Subcutaneous abdominal adipose tissue (tissue), 5 donors: ENCODE measurements around the gene NAALADL2.

Source experiments
- H3K27ac ChIP-seq: one replicate; pipeline ENCODE4 v1.7.0; 2013; ENCODE audit warnings: low read depth, mild to moderate bottlenecking, inconsistent platforms, low read length, moderate library complexity
- H3K27me3 ChIP-seq, 5 donors: one replicate each; pipeline ENCODE4 v1.7.0; 2013; ENCODE audit warnings: low read length in 5 of 5, inconsistent platforms in 1 of 5; ENCODE audit not compliant: control insufficient read depth in 5 of 5, insufficient read depth in 4 of 5
- H3K36me3 ChIP-seq, 5 donors: one replicate each; pipeline ENCODE4 v1.7.0; 2013; ENCODE audit warnings: low read length in 5 of 5; ENCODE audit not compliant: control insufficient read depth in 5 of 5, insufficient read depth in 5 of 5
- H3K4me1 ChIP-seq, 5 donors: one replicate each; pipeline ENCODE4 v1.7.0; 2013; ENCODE audit warnings: low read length in 5 of 5, mild to moderate bottlenecking in 3 of 5, moderate library complexity in 1 of 5; ENCODE audit not compliant: control insufficient read depth in 5 of 5, insufficient read depth in 5 of 5
- H3K4me3 ChIP-seq, 5 donors: one replicate each; pipeline ENCODE4 v1.7.0; 2013; ENCODE audit warnings: low read length in 5 of 5, low read depth in 1 of 5
- H3K9ac ChIP-seq, 5 donors: one replicate each; pipeline ENCODE4 v1.7.0; 2013; ENCODE audit warnings: low read length in 5 of 5, mild to moderate bottlenecking in 4 of 5, moderate library complexity in 3 of 5
- H3K9me3 ChIP-seq, 5 donors: one replicate each; pipeline ENCODE4 v1.7.0; 2013; ENCODE audit warnings: low read length in 5 of 5; ENCODE audit not compliant: control insufficient read depth in 5 of 5
- donor health status: healthy.
- donor health status: healthy.
- donor health status: healthy.
- donor health status: healthy.
- donor health status: healthy.

Gene NAALADL2

GRCh38 chr3:175272392-175272791, 413.3 kb downstream of the NAALADL2 start:
- no peak overlapping the region for H3K27ac ChIP-seq
- no peaks in the 10 kb centered on the region for H3K4me1 ChIP-seq
- no peaks in the 10 kb centered on the region for H3K27me3 ChIP-seq
- no peak overlapping the region for H3K9ac ChIP-seq
- no peak overlapping the region for H3K4me3 ChIP-seq
- H3K36me3 ChIP-seq, result no peaks in the 10 kb centered on the region
- H3K9me3 ChIP-seq, result no peaks in the 10 kb centered on the region

- no peaks in the 10 kb centered on the region for H3K36me3 ChIP-seq
- no peaks in the 10 kb centered on the region for H3K9me3 ChIP-seq
- H3K4me1 ChIP-seq, result peaks cover 0 to 3% (median 0%) of the 10 kb centered on the region in 5 donors
- no peaks in the 10 kb centered on the region for H3K27me3 ChIP-seq
- no peak overlapping the region for H3K27ac ChIP-seq
- H3K4me3 ChIP-seq, result no peak overlapping the region
- H3K9ac ChIP-seq, result no peak overlapping the region
These were observed 414.4 kb downstream of the NAALADL2 start for GRCh38 chr3:175273573-175273972.

GRCh38 chr3:175274056-175274455, 414.9 kb downstream of the NAALADL2 start:
- H3K27me3 ChIP-seq, result no peaks in the 10 kb centered on the region
- peaks cover 0 to 5% (median 0%) of the 10 kb centered on the region in 5 donors for H3K4me1 ChIP-seq
- H3K27ac ChIP-seq, result no peak overlapping the region
- no peaks in the 10 kb centered on the region for H3K36me3 ChIP-seq
- no peaks in the 10 kb centered on the region for H3K9me3 ChIP-seq
- no peak overlapping the region for H3K9ac ChIP-seq
- H3K4me3 ChIP-seq, result no peak overlapping the region

- H3K27ac ChIP-seq, result no peak overlapping the region
- peaks cover 0 to 5% (median 0%) of the 10 kb centered on the region in 5 donors for H3K4me1 ChIP-seq
- no peaks in the 10 kb centered on the region for H3K36me3 ChIP-seq
- no peak overlapping the region for H3K9ac ChIP-seq
- no peaks in the 10 kb centered on the region for H3K9me3 ChIP-seq
- no peak overlapping the region for H3K4me3 ChIP-seq
- H3K27me3 ChIP-seq, result no peaks in the 10 kb centered on the region
These were observed 415.5 kb downstream of the NAALADL2 start for GRCh38 chr3:175274474-175275218.

GRCh38 chr3:175278680-175279079, 419.5 kb downstream of the NAALADL2 start:
- H3K27ac ChIP-seq, result no peak overlapping the region

GRCh38 chr3:175279457-175279856, 420.3 kb downstream of the NAALADL2 start:
- H3K4me1 ChIP-seq, result peaks cover 0 to 5% (median 0%) of the 10 kb centered on the region in 5 donors
- H3K27me3 ChIP-seq, result no peaks in the 10 kb centered on the region
- no peak overlapping the region for H3K4me3 ChIP-seq
- no peak overlapping the region for H3K27ac ChIP-seq
- H3K9ac ChIP-seq, result no peak overlapping the region
- H3K9me3 ChIP-seq, result no peaks in the 10 kb centered on the region
- H3K36me3 ChIP-seq, result no peaks in the 10 kb centered on the region

More at GRCh38 chr3:175278680-175279079, 419.5 kb downstream of the NAALADL2 start:
- no peak overlapping the region for H3K4me3 ChIP-seq
- no peaks in the 10 kb centered on the region for H3K36me3 ChIP-seq
- no peaks in the 10 kb centered on the region for H3K9me3 ChIP-seq
- H3K9ac ChIP-seq, result no peak overlapping the region
- H3K4me1 ChIP-seq, result peaks cover 0 to 5% (median 0%) of the 10 kb centered on the region in 5 donors
- H3K27me3 ChIP-seq, result no peaks in the 10 kb centered on the region

- Histone ChIP-seq H3K4me1 (peaks cover 0 to 5% (median 0%) of the 10 kb centered on the region in 5 donors), H3K27ac (no peak overlapping the region)
These were observed 420.8 kb downstream of the NAALADL2 start for GRCh38 chr3:175279911-175280310.

GRCh38 chr3:175287361-175287963, 428.3 kb downstream of the NAALADL2 start:
- no peaks in the 10 kb centered on the region for H3K4me1 ChIP-seq
- H3K27ac ChIP-seq, result no peak overlapping the region
- H3K4me3 ChIP-seq, result no peak overlapping the region
- H3K9ac ChIP-seq, result no peak overlapping the region
- H3K36me3 ChIP-seq, result no peaks in the 10 kb centered on the region
- no peaks in the 10 kb centered on the region for H3K9me3 ChIP-seq
- no peaks in the 10 kb centered on the region for H3K27me3 ChIP-seq

More at GRCh38 chr3:175279911-175280310, 420.8 kb downstream of the NAALADL2 start:
- no peaks in the 10 kb centered on the region for H3K9me3 ChIP-seq
- no peaks in the 10 kb centered on the region for H3K27me3 ChIP-seq
- H3K4me3 ChIP-seq, result no peak overlapping the region
- no peaks in the 10 kb centered on the region for H3K36me3 ChIP-seq
- no peak overlapping the region for H3K9ac ChIP-seq

GRCh38 chr3:175288621-175289020, 429.5 kb downstream of the NAALADL2 start:
- H3K9me3 ChIP-seq, result no peaks in the 10 kb centered on the region
- no peak overlapping the region for H3K4me3 ChIP-seq
- H3K36me3 ChIP-seq, result no peaks in the 10 kb centered on the region
- H3K27ac ChIP-seq, result no peak overlapping the region
- no peaks in the 10 kb centered on the region for H3K4me1 ChIP-seq
- no peaks in the 10 kb centered on the region for H3K27me3 ChIP-seq
- no peak overlapping the region for H3K9ac ChIP-seq

- Histone ChIP-seq H3K36me3 (no peaks in the 10 kb centered on the region), H3K4me1 (peaks cover 0 to 20% (median 0%) of the 10 kb centered on the region in 5 donors), H3K4me3 (no peak overlapping the region), H3K9ac (no peak overlapping the region), H3K9me3 (no peaks in the 10 kb centered on the region), H3K27ac (no peak overlapping the region), H3K27me3 (no peaks in the 10 kb centered on the region)
These were observed 435.7 kb downstream of the NAALADL2 start for GRCh38 chr3:175294793-175295192.
